Right lobe of liver (tissue), 4 donors: ENCODE results near the gene DPY19L1.
A peak's percentile ranks its signal among the peaks of the same experiment; 100 is the strongest.

Experiments
- POLR2A ChIP-seq: fragments of 450-650 bp; IDR thresholded peaks from one replicate; pipeline ENCODE4 v1.6.1; 2017; ENCODE audit warnings: antibody characterized with exemption, mild to moderate bottlenecking
- TF ChIP-seq, protein P1 (sequence below), 4 donors: fragments of 200-600 bp in 3 of 4; fragments of 450-650 bp in 1 of 4; IDR thresholded peaks; one replicate each; pipeline versions ENCODE4 v1.5.1 to v1.8.0; 2016 to 2022; ENCODE audit warnings: antibody characterized with exemption in 4 of 4, mild to moderate bottlenecking in 2 of 4
- donor health status: DM: no; HTN: no; CAD: no.
- donor health status: DM: no; HTN: no; CAD: no.
- donor health status: DM: no; HTN: yes; CAD: no.

- no peak for TF ChIP-seq POLR2A
- TF ChIP-seq, protein P1, sequence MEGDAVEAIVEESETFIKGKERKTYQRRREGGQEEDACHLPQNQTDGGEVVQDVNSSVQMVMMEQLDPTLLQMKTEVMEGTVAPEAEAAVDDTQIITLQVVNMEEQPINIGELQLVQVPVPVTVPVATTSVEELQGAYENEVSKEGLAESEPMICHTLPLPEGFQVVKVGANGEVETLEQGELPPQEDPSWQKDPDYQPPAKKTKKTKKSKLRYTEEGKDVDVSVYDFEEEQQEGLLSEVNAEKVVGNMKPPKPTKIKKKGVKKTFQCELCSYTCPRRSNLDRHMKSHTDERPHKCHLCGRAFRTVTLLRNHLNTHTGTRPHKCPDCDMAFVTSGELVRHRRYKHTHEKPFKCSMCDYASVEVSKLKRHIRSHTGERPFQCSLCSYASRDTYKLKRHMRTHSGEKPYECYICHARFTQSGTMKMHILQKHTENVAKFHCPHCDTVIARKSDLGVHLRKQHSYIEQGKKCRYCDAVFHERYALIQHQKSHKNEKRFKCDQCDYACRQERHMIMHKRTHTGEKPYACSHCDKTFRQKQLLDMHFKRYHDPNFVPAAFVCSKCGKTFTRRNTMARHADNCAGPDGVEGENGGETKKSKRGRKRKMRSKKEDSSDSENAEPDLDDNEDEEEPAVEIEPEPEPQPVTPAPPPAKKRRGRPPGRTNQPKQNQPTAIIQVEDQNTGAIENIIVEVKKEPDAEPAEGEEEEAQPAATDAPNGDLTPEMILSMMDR (IDR thresholded peaks at IDR 0.05): peak; percentile 70 to 87 (median 82)
Measured at GRCh38 chr7:35037526-35038341, 449 bp upstream of the DPY19L1 start.
